Measurements from ENCODE around the gene SPECC1.

- TF ChIP-seq PHTF2 (CRISPR knock-in tag; IDR thresholded peaks at IDR 0.05) = no peak
- no peak for TF ChIP-seq CTCF (IDR thresholded peaks at IDR 0.05 in 2 of 3, conservative IDR thresholded peaks at IDR 0.05 in 1 of 3; ENCODE audit: insufficient read depth in 2 of 3, low read depth in 1 of 3, low read length in 3 of 3)
- TF ChIP-seq PRPF4 (IDR thresholded peaks at IDR 0.05; ENCODE audit: insufficient read depth, low read depth, low read length, poor library complexity, severe bottlenecking) = no peak
- no peak for TF ChIP-seq TRIM25 (IDR thresholded peaks at IDR 0.05; ENCODE audit: borderline replicate concordance)
- no peak for TF ChIP-seq BACH1 (tag; IDR thresholded peaks at IDR 0.05)
- no peak for TF ChIP-seq SRF (CRISPR knock-in tag; IDR thresholded peaks at IDR 0.05)
These were observed 36.3 kb downstream of the SPECC1 start for GRCh38 chr17:20045476-20045875.
